Fibroblast of lung (primary cell): Measurements from ENCODE around the gene TSPOAP1. TPM values are rescaled to one million over a fixed set of nuclear protein-coding genes. Genes with fewer than 3 reads are reported as not detected.

Experiments used
- DNase-seq, 2 donors: peaks; one replicate each; pipeline versions ENCODE4 v3.0.0 to v3.0.0-alpha.2; 2010; ENCODE audit warnings: low read depth in 2 of 2
- H2AFZ ChIP-seq: 2 replicates; pipeline ENCODE4 v1.5.1; 2012; ENCODE audit warnings: low read length, control low read depth, inconsistent platforms
- H3K27ac ChIP-seq: 2 replicates; pipeline ENCODE4 v1.5.1; 2011; ENCODE audit warnings: low read length, control low read depth; ENCODE audit not compliant: insufficient read depth
- H3K27me3 ChIP-seq: 2 replicates; pipeline ENCODE4 v1.5.1; 2011; ENCODE audit warnings: mild to moderate bottlenecking, low read length; ENCODE audit not compliant: control insufficient read depth, insufficient read depth
- H3K36me3 ChIP-seq: 2 replicates; pipeline ENCODE4 v1.5.1; 2011; ENCODE audit warnings: low read length; ENCODE audit not compliant: control insufficient read depth, insufficient read depth
- H3K4me1 ChIP-seq: 2 replicates; pipeline ENCODE4 v1.5.1; 2011; ENCODE audit warnings: low read length; ENCODE audit not compliant: control insufficient read depth, insufficient read depth; ENCODE audit errors: extremely low read depth
- H3K4me2 ChIP-seq: 2 replicates; pipeline ENCODE4 v1.5.1; 2011; ENCODE audit warnings: low read length, control low read depth; ENCODE audit not compliant: insufficient read depth; ENCODE audit errors: extremely low read depth
- H3K4me3 ChIP-seq, 4 experiments: fragments of 200-600 bp in 1 of 4; sonication (generic) in 1 of 4; replicated peaks in 1 of 4; 2 replicates each; pipeline ENCODE4 v1.5.1; 2011 to 2016; ENCODE audit warnings: low read length in 4 of 4, low read depth in 3 of 4, mild to moderate bottlenecking in 3 of 4, control low read depth in 2 of 4, inconsistent platforms in 1 of 4, mixed read lengths in 1 of 4; ENCODE audit not compliant: insufficient read depth in 1 of 4; ENCODE audit errors: control extremely low read depth in 1 of 4
- H3K79me2 ChIP-seq: 2 replicates; pipeline ENCODE4 v1.5.1; 2012; ENCODE audit warnings: mild to moderate bottlenecking, low read length, inconsistent platforms; ENCODE audit not compliant: control insufficient read depth, insufficient read depth
- H3K9ac ChIP-seq: 2 replicates; pipeline ENCODE4 v1.5.1; 2011; ENCODE audit warnings: mild to moderate bottlenecking, low read length, control low read depth; ENCODE audit not compliant: insufficient read depth
- H3K9me3 ChIP-seq: 2 replicates; pipeline ENCODE4 v1.5.1; 2012; ENCODE audit warnings: low read depth, low read length; ENCODE audit not compliant: control insufficient read depth, insufficient read depth
- H4K20me1 ChIP-seq: 2 replicates; pipeline ENCODE4 v1.5.1; 2011; ENCODE audit warnings: low read length; ENCODE audit not compliant: control insufficient read depth, insufficient read depth; ENCODE audit errors: extremely low read depth
- EZH2 ChIP-seq: IDR thresholded peaks from 2 replicates; pipeline ENCODE4 v1.5.1; 2012; ENCODE audit warnings: low read length, control low read depth, mild to moderate bottlenecking; ENCODE audit errors: missing control alignments
- polyA plus RNA-seq, 2 donors: library from polyadenylated mRNA; depleted of rRNA in 1 of 2; stranded (reverse) in 1 of 2; unstranded in 1 of 2; fragments of >200 nt; gene quantifications; 2 replicates each; pipeline ENCODE4 v1.2.1, GENCODE V29; 2011 to 2012; ENCODE audit warnings: missing spikeins in 1 of 2
- total RNA-seq: library from RNA; depleted of rRNA; stranded (reverse); fragments of >200 nt; gene quantifications from 2 replicates; pipeline ENCODE4 v1.2.1, GENCODE V29; 2014
- TF ChIP-seq, protein P1 (sequence below), 2 donors: IDR thresholded peaks in 1 of 2; conservative IDR thresholded peaks in 1 of 2; 1 replicate in 1 of 2; 2 replicates in 1 of 2; pipeline ENCODE4 v1.5.1; 2011 to 2012; ENCODE audit warnings: low read length in 2 of 2, control low read depth in 1 of 2, inconsistent platforms in 1 of 2, low read depth in 1 of 2, mild to moderate bottlenecking in 1 of 2

Gene TSPOAP1
- total and polyA plus RNA-seq, 2 donors (not counting 1 experiment from before 2014, with no cell fraction given) = 0.23 to 4.0 TPM

- DNase-seq = no peak
- H3K4me2 ChIP-seq = no peak overlapping the region
- H4K20me1 ChIP-seq = no peaks in the 10 kb centered on the region
- no peaks in the 10 kb centered on the region for H3K79me2 ChIP-seq
- H3K27me3 ChIP-seq = no peaks in the 10 kb centered on the region
- no peaks in the 10 kb centered on the region for H3K9me3 ChIP-seq
- H3K36me3 ChIP-seq = no peaks in the 10 kb centered on the region
- H3K4me1 ChIP-seq = no peaks in the 10 kb centered on the region
- no peak overlapping the region for H3K27ac ChIP-seq
- TF ChIP-seq, protein P1, sequence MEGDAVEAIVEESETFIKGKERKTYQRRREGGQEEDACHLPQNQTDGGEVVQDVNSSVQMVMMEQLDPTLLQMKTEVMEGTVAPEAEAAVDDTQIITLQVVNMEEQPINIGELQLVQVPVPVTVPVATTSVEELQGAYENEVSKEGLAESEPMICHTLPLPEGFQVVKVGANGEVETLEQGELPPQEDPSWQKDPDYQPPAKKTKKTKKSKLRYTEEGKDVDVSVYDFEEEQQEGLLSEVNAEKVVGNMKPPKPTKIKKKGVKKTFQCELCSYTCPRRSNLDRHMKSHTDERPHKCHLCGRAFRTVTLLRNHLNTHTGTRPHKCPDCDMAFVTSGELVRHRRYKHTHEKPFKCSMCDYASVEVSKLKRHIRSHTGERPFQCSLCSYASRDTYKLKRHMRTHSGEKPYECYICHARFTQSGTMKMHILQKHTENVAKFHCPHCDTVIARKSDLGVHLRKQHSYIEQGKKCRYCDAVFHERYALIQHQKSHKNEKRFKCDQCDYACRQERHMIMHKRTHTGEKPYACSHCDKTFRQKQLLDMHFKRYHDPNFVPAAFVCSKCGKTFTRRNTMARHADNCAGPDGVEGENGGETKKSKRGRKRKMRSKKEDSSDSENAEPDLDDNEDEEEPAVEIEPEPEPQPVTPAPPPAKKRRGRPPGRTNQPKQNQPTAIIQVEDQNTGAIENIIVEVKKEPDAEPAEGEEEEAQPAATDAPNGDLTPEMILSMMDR (conservative IDR thresholded peaks at IDR 0.05 in 1 of 2, IDR thresholded peaks at IDR 0.05 in 1 of 2; ENCODE audit: low read depth in 1 of 2, low read length in 2 of 2) = no peak
- no peak for TF ChIP-seq EZH2
- H3K4me3 ChIP-seq = no peak overlapping the region
- no peak overlapping the region for H3K9ac ChIP-seq
- H2AFZ ChIP-seq = no peak overlapping the region
Observed at GRCh38 chr17:58377093-58377601, 48.6 kb upstream of the TSPOAP1 start.

DNA sequence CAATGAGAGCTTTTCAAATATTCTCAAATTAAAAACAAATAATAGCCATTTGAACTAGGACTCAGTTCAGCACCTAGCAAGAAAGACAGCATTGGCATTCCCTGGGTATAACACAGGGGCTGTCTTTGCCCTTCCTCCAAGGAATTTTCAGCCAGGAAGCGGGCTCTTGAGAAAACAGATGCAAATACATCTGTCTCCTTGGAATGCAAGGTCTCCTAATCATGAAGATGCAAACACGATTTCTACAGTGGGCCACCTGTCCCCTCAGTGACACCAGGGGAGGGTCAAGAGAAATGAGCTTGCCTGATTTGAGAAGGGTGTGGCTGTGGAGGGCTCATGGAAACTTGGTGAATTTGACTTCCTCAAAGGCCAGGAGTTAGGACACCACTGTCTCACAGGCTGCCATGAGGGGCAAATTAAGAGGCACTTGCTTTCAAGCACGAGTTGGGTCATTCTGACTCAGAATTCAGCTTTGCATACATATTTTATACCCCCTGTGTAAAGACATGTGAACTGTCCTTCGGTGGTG, 47.9 kb upstream of the TSPOAP1 start:
- H3K4me2 ChIP-seq = no peak overlapping the region
- H3K36me3 ChIP-seq = no peaks in the 10 kb centered on the region
- H3K9me3 ChIP-seq = no peaks in the 10 kb centered on the region

GRCh38 chr17:58375811-58376210, 47.2 kb upstream of the TSPOAP1 start:
- Histone ChIP-seq H3K79me2 (no peaks in the 10 kb centered on the region), H3K9ac (no peak overlapping the region), H3K4me1 (no peaks in the 10 kb centered on the region), H3K4me3 (no peak overlapping the region), H3K9me3 (no peaks in the 10 kb centered on the region), H3K4me2 (no peak overlapping the region), H2AFZ (no peak overlapping the region), H3K36me3 (no peaks in the 10 kb centered on the region), H3K27me3 (no peaks in the 10 kb centered on the region), H4K20me1 (no peaks in the 10 kb centered on the region), H3K27ac (no peak overlapping the region)
- TF ChIP-seq, protein P1 (conservative IDR thresholded peaks at IDR 0.05 in 1 of 2, IDR thresholded peaks at IDR 0.05 in 1 of 2; ENCODE audit: low read depth in 1 of 2, low read length in 2 of 2) = no peak
- TF ChIP-seq EZH2 = no peak
- no peak for DNase-seq

More for the DNA sequence above, 47.9 kb upstream of the TSPOAP1 start:
- Histone ChIP-seq H3K27ac (no peak overlapping the region), H3K9ac (no peak overlapping the region), H3K4me3 (no peak overlapping the region), H3K27me3 (no peaks in the 10 kb centered on the region), H3K79me2 (no peaks in the 10 kb centered on the region), H2AFZ (no peak overlapping the region), H4K20me1 (no peaks in the 10 kb centered on the region), H3K4me1 (no peaks in the 10 kb centered on the region)
- TF ChIP-seq, protein P1 (conservative IDR thresholded peaks at IDR 0.05 in 1 of 2, IDR thresholded peaks at IDR 0.05 in 1 of 2; ENCODE audit: low read depth in 1 of 2, low read length in 2 of 2) = no peak
- no peak for TF ChIP-seq EZH2
- DNase-seq = no peak
